K562 (cell line): ENCODE data around the gene ARHGAP15. TPM values are rescaled to one million over a fixed set of nuclear protein-coding genes. Genes with fewer than 3 reads are reported as not detected.

Experiments used
- ATAC-seq: fragments of 200-7000 bp; cut with Tn5 transposase; 3 replicates; pipeline ENCODE4 v1.9.1; 2020; ENCODE audit warnings: moderate library complexity
- BruUV-seq: library from RNA; stranded (reverse); fragments of 400-500 nt; replicated peaks from 2 replicates; lab custom pipeline; 2021; lab: Mats Ljungman, UMichigan
- CTCF ChIA-PET: fragments of 300-600 bp; formaldehyde crosslinking; extraction: SDS; loops from one replicate; lab custom pipeline; 2021; ENCODE audit warnings: low intra/inter-chr PET ratio; lab: Yijun Ruan, JAX
- POLR2A ChIA-PET: fragments of 300-600, 350-650 bp; sonication (Branson Sonifier 250); formaldehyde crosslinking; extraction: SDS; loops from one replicate; lab custom pipeline; 2021; ENCODE audit warnings: antibody characterized with exemption, inconsistent platforms; lab: Yijun Ruan, JAX
- DNase-seq, 4 experiments: peaks; one replicate each; pipeline versions ENCODE4 v3.0.0 to v3.0.0-alpha.2; 2011 to 2018; ENCODE audit warnings: low spot score in 3 of 4, mixed read lengths in 3 of 4; ENCODE audit errors: extremely low read depth in 1 of 4
- FAIRE-seq: peaks from 2 replicates; lab custom pipeline; 2011; peaks lifted over from hg19 to GRCh38; lab: Jason Lieb, UNC
- H2AFZ ChIP-seq: 2 replicates; pipeline ENCODE4 v1.6.0; 2011; ENCODE audit warnings: low read depth, low read length, control low read depth, inconsistent platforms
- H3K27ac ChIP-seq: fragments of 200-600 bp; 3 replicates; pipeline ENCODE4 v1.8.0; 2011; ENCODE audit warnings: low read depth, mild to moderate bottlenecking, control low read depth, inconsistent platforms, low read length, moderate library complexity, mixed read lengths; ENCODE audit errors: extremely low read depth
- H3K27me3 ChIP-seq, 2 experiments: fragments of 300-600 bp in 1 of 2; 2 replicates in 1 of 2; 3 replicates in 1 of 2; pipeline versions ENCODE4 v1.6.0 to v1.8.0; 2011; ENCODE audit warnings: inconsistent platforms in 2 of 2, low read length in 2 of 2, mild to moderate bottlenecking in 1 of 2, mixed read lengths in 1 of 2, moderate library complexity in 1 of 2; ENCODE audit not compliant: control insufficient read depth in 2 of 2, insufficient read depth in 2 of 2
- H3K36me3 ChIP-seq: fragments of 300-600 bp; 3 replicates; pipeline ENCODE4 v1.8.0; 2011; ENCODE audit warnings: mild to moderate bottlenecking, low read length, inconsistent platforms; ENCODE audit not compliant: control insufficient read depth, insufficient read depth
- H3K4me1 ChIP-seq, 2 experiments: fragments of 200-600 bp in 1 of 2; replicated peaks in 1 of 2; 2 replicates in 1 of 2; 3 replicates in 1 of 2; pipeline versions ENCODE4 v1.5.1 to v1.8.0; 2011; ENCODE audit warnings: inconsistent platforms in 2 of 2, low read length in 2 of 2, mild to moderate bottlenecking in 1 of 2, mixed read lengths in 1 of 2, moderate library complexity in 1 of 2; ENCODE audit not compliant: control insufficient read depth in 2 of 2, insufficient read depth in 2 of 2
- H3K4me2 ChIP-seq: 2 replicates; pipeline ENCODE4 v1.6.1; 2011; ENCODE audit warnings: low read length, control low read depth, inconsistent platforms, mixed read lengths; ENCODE audit not compliant: insufficient read depth
- H3K4me3 ChIP-seq: fragments of 200-600 bp; sonication (generic), shearing (Covaris generic); 2 replicates; pipeline ENCODE4 v1.5.1; 2016; ENCODE audit warnings: control low read depth, inconsistent platforms
- H3K79me2 ChIP-seq: fragments of 200-600 bp; 3 replicates; pipeline ENCODE4 v1.8.0; 2011; ENCODE audit warnings: low read length, inconsistent platforms; ENCODE audit not compliant: control insufficient read depth, insufficient read depth
- H3K9ac ChIP-seq, 2 experiments: 2 replicates each; pipeline versions ENCODE4 v1.6.0 to v1.6.1; 2011; ENCODE audit warnings: low read depth in 2 of 2, low read length in 2 of 2, control low read depth in 1 of 2, inconsistent platforms in 1 of 2, mild to moderate bottlenecking in 1 of 2, mixed read lengths in 1 of 2; ENCODE audit not compliant: insufficient read depth in 1 of 2
- H3K9me1 ChIP-seq: one replicate; pipeline ENCODE4 v1.6.0; 2011; ENCODE audit warnings: inconsistent platforms, mild to moderate bottlenecking, low read length, moderate library complexity; ENCODE audit not compliant: control insufficient read depth, insufficient read depth
- H3K9me3 ChIP-seq: replicated peaks from 2 replicates; pipeline ENCODE4 v1.5.1; 2011; ENCODE audit warnings: low read depth, low read length, inconsistent platforms; ENCODE audit not compliant: control insufficient read depth, insufficient read depth
- H4K20me1 ChIP-seq: replicated peaks from 2 replicates; pipeline ENCODE4 v1.6.1; 2011; ENCODE audit warnings: low read length, inconsistent platforms, mixed read lengths; ENCODE audit not compliant: control insufficient read depth, insufficient read depth
- MEIS2 ChIP-seq: fragments of 450-650 bp; IDR thresholded peaks from 2 replicates; pipeline ENCODE4 v1.6.1; 2014; ENCODE audit warnings: mild to moderate bottlenecking; ENCODE audit not compliant: partially characterized antibody
- PBX2 ChIP-seq, 2 experiments: IDR thresholded peaks in 1 of 2; conservative IDR thresholded peaks in 1 of 2; 2 replicates each; pipeline ENCODE4 v1.6.1; 2016; ENCODE audit warnings: low read depth in 2 of 2, mild to moderate bottlenecking in 1 of 2, missing compliant biosample characterization in 1 of 2, missing genetic modification characterization in 1 of 2, moderate library complexity in 1 of 2
- PKNOX1 ChIP-seq: fragments of 450-650 bp; IDR thresholded peaks from 2 replicates; pipeline ENCODE4 v1.6.1; 2016
- ZNF785 ChIP-seq: fragments of 250-450 bp; sonication (Bioruptor Pico); IDR thresholded peaks from 2 replicates; pipeline ENCODE4 v1.4.0; 2020; ENCODE audit warnings: mild to moderate bottlenecking
- WGBS: fragments of 100-300 bp; shearing (Covaris generic); methylation state at CpG from one replicate; pipeline ENCODE4 v1.1.6; 2016; ENCODE audit warnings: low coverage, mixed read lengths; ENCODE audit not compliant: insufficient coverage; ENCODE audit errors: missing lambda C conversion rate; 5-methylcytosine and 5-hydroxymethylcytosine counted together
- in situ Hi-C: fragments of 300-500 bp; cut with MboI; formaldehyde crosslinking; loops from 4 replicates; pipeline ENCODE4 v1.15.0; 2018; ENCODE audit warnings: inconsistent platforms, mixed read lengths
- intact Hi-C: fragments of 100-400 bp; cut with micrococcal nuclease; formaldehyde crosslinking; loops from 2 replicates; pipeline ENCODE4 v1.14.2; 2022
- polyA plus RNA-seq, 8 experiments: library from polyadenylated mRNA; depleted of rRNA in 4 of 8; stranded (reverse) in 5 of 8; unstranded in 3 of 8; fragments of >200 nt; fragmentation: Nextera tagmentation in 2 of 8; fragmentation: Illumina TruSeq in 1 of 8; extraction: Ambion mirVana in 2 of 8; extraction: Trizol in 1 of 8; gene quantifications; 2 replicates each; pipeline versions ENCODE4 v1.2.1 to v1.2.3, GENCODE V29; 2011 to 2014; ENCODE audit warnings: inconsistent platforms in 1 of 8, missing spikeins in 1 of 8
- total RNA-seq, 7 experiments: library from RNA; depleted of rRNA in 6 of 7; stranded (reverse); fragments of >200 nt in 6 of 7; fragmentation: Illumina TruSeq in 2 of 7; extraction: Trizol in 2 of 7; gene quantifications; 2 replicates each; pipeline versions ENCODE4 v1.2.1 to v1.2.3, GENCODE V29; 2011 to 2021; ENCODE audit warnings: low replicate concordance in 1 of 7

The ARHGAP15 gene
- total and polyA plus RNA-seq, 9 of the 15 experiments (the other 6 are each of a cell fraction or from before 2014, with no cell fraction given), result 1.5 to 17.9 (median 7.9) TPM

- ATAC-seq, result no peak
- Histone ChIP-seq H3K27ac (no peak overlapping the region), H3K9ac (no peak overlapping the region), H3K4me3 (no peak overlapping the region), H3K4me2 (no peak overlapping the region), H3K9me1 (no peaks in the 10 kb centered on the region), H4K20me1 (no peaks in the 10 kb centered on the region), H3K9me3 (no peaks in the 10 kb centered on the region), H3K27me3 (no peaks in the 10 kb centered on the region), H3K4me1 (no peaks in the 10 kb centered on the region), H2AFZ (0 out of 2 replicates have a peak overlapping the region, but pooled peaks have one; percentile 35), H3K36me3 (no peaks in the 10 kb centered on the region), H3K79me2 (no peaks in the 10 kb centered on the region)
- no peak for DNase-seq
- POLR2A ChIA-PET, result no interaction called here
- intact Hi-C loops (no loop called here), in situ Hi-C loops (no loop called here)
- CTCF ChIA-PET, result no interaction called here
- FAIRE-seq, result no peak
- TF ChIP-seq PBX2 (CRISPR knock-in tag; IDR thresholded peaks at IDR 0.05; ENCODE audit: low read depth) (no peak), PBX2 (tag; conservative IDR thresholded peaks at IDR 0.05; ENCODE audit: low read depth) (peak; percentile 60), MEIS2 (peak; percentile 75), ZNF785 (CRISPR knock-in tag) (no peak), PKNOX1 (peak; percentile 34; the same call in 1 of the 2 replicates)
- BruUV-seq, result no TSS peak
- 11% methylated on average over 4 of the region's 4 CpGs for WGBS
These were observed 353.6 kb downstream of the ARHGAP15 start for GRCh38 chr2:143482771-143483170.
